ENCODE data around the gene LYZL1. TPM values are rescaled to one million over a fixed set of nuclear protein-coding genes. Genes with fewer than 3 reads are reported as not detected.
A peak's percentile ranks its signal among the peaks of the same experiment; 100 is the strongest.
"Not testable (repeated sequence)": the region's sequence is repeated elsewhere in the genome, so short reads cannot be mapped to it uniquely, and the experiment has no call there.

Gene LYZL1
- total and polyA plus RNA-seq, 4 experiments from 2014 or later = not detected

DNA sequence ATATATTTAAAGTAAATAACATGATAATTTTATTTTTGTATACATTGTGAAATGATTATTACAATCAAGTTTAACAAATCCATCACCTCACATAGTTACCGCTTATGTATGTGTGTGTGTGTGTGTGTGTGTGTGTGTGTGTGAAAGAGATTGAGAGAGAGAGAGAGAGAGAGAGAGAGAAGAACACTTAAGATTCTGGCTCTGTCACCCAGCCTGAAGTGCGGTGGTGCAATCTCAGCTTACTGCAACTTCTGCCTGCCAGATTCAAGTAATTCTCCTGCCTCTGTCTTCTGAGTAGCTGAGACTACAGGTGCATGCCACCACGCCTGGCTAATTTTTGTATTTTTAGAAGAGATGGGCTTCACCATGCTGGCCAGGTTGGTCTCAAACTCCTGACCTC lies 17.8 kb downstream of the LYZL1 start:
- DNase-seq = no peak
- POLR2A ChIA-PET (ENCODE audit: partially characterized antibody) = no interaction called here
- Mint-ChIP-seq H3K4me1 (peaks cover 0 to 5% (median 1%) of the 10 kb centered on the region in 4 donors), H3K36me3 (no peaks in the 10 kb centered on the region), H3K9me3 (peaks cover 0 to 9% (median 6%) of the 10 kb centered on the region in 8 donors), H3K4me3 (no peak overlapping the region), H3K27ac (no peak overlapping the region), H3K27me3 (peaks cover 24 to 25% of the 10 kb centered on the region in 2 donors)
- Histone ChIP-seq H3K4me1 (ENCODE audit: insufficient read depth, low read length) (no peaks in the 10 kb centered on the region), H3K9me3 (ENCODE audit: control insufficient read depth in 1 of 2, low read length in 2 of 2) (no peaks in the 10 kb centered on the region), H3K27ac (ENCODE audit: low read depth, low read length) (no peak overlapping the region), H3K27me3 (ENCODE audit: insufficient read depth, low read length) (no peaks in the 10 kb centered on the region), H3K36me3 (ENCODE audit: insufficient read depth, low read length) (no peaks in the 10 kb centered on the region), H3K4me3 (ENCODE audit: low read length in 2 of 2) (no peak overlapping the region)
- intact Hi-C loops (cut with micrococcal nuclease) = no loop called here
- CTCF ChIA-PET (ENCODE audit: partially characterized antibody) = interaction anchor here (0.7 to 2.1 kb wide), 2 partner anchors 643 to 1487 kb away, joined by 3 to 10 read pairs; no protein-coding TSS in a partner anchor

DNA sequence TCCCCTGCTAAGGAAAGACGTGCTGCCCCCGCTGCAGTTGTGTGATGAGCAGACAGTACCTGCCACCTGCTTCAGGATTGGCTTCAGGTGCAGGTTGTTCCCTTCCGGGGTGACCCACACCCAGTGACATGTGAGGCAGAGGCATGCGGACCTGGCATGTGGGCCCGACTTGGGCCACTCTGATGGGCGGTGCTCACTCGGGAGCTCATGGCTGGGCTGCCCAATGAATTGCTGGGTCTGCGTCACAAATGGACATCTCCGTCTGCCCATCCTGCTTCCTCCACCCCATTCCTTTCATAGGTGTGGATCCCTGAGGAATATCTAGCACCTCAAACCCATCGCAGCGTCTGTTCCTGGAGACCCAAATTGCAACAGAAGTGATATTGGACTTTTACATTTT lies 19.3 kb downstream of the LYZL1 start:
- H3K4me1 Mint-ChIP-seq; H3K9me3 ChIP-seq (ENCODE audit: control insufficient read depth in 1 of 2, low read length in 2 of 2); intact Hi-C loops (cut with micrococcal nuclease); DNase-seq; H3K36me3 Mint-ChIP-seq; H3K4me3 Mint-ChIP-seq; H3K36me3 ChIP-seq (ENCODE audit: insufficient read depth, low read length); CTCF ChIA-PET (ENCODE audit: partially characterized antibody); POLR2A ChIA-PET (ENCODE audit: partially characterized antibody); H3K9me3 Mint-ChIP-seq; H3K27ac Mint-ChIP-seq; H3K4me3 ChIP-seq (ENCODE audit: low read length in 2 of 2); H3K27me3 ChIP-seq (ENCODE audit: insufficient read depth, low read length); H3K27ac ChIP-seq (ENCODE audit: low read depth, low read length); H3K4me1 ChIP-seq (ENCODE audit: insufficient read depth, low read length): not testable (repeated sequence)
- H3K27me3 Mint-ChIP-seq = peaks cover 22 to 24% of the 10 kb centered on the region in 2 donors

DNA sequence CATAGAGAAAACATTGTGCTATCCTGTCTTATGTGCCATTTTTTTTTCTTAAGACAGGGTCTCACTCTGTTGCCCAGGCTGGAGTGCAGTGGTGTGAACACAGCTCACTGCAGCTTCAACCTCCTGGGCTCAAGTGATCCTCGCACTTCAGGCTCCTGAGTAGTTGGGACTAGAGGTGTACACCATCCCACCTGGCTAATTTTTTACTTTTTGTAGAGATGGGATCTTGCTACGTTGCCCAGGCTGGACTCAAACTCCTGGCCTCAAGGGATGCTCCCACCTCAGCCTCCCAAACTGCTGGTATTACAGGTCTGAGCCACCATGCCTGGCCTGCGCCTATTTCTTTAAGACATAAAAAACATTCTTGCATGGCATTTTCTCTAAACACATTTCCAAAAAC lies 20.6 kb downstream of the LYZL1 start:
- Mint-ChIP-seq H3K27me3 (peaks cover 17 to 20% of the 10 kb centered on the region in 2 donors), H3K27ac (no peak overlapping the region), H3K36me3 (no peaks in the 10 kb centered on the region), H3K4me3 (no peak overlapping the region), H3K9me3 (peaks cover 0 to 4% (median 0%) of the 10 kb centered on the region in 8 donors), H3K4me1 (peaks cover 0 to 4% (median 1%) of the 10 kb centered on the region in 4 donors)
- Histone ChIP-seq H3K27me3 (ENCODE audit: insufficient read depth, low read length) (no peaks in the 10 kb centered on the region), H3K27ac (ENCODE audit: low read depth, low read length) (no peak overlapping the region), H3K4me1 (ENCODE audit: insufficient read depth, low read length) (no peaks in the 10 kb centered on the region), H3K36me3 (ENCODE audit: insufficient read depth, low read length) (no peaks in the 10 kb centered on the region), H3K4me3 (ENCODE audit: low read length in 2 of 2) (no peak overlapping the region), H3K9me3 (ENCODE audit: control insufficient read depth in 1 of 2, low read length in 2 of 2) (no peaks in the 10 kb centered on the region)
- ChIA-PET POLR2A (ENCODE audit: partially characterized antibody) (no interaction called here), CTCF (ENCODE audit: partially characterized antibody) (no interaction called here)
- intact Hi-C loops (cut with micrococcal nuclease) = no loop called here
- DNase-seq = no peak

DNA sequence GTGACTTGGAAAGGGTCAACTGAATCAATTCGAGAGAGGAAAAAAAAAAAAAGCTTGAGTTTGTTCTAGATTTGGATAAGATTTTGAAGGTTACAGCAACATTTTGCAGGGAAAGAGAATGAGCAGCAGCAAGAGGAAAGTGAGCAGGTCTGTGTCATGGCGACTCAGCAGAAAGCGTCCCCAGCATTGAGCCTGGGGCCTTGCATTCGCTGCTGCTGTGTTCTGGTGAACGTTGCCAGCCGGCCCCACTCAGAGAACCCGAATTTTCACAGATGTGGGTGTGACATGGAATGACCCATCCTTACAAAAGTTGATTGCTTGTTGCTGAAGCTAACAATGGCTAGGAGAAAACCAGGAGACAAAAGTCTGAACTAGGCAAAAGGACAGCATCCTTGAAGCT lies 21.6 kb downstream of the LYZL1 start:
- H3K4me1 ChIP-seq (ENCODE audit: insufficient read depth, low read length); H3K9me3 ChIP-seq (ENCODE audit: control insufficient read depth in 1 of 2, low read length in 2 of 2); H3K9me3 Mint-ChIP-seq; H3K4me1 Mint-ChIP-seq; CTCF ChIA-PET (ENCODE audit: partially characterized antibody); H3K36me3 Mint-ChIP-seq; intact Hi-C loops (cut with micrococcal nuclease); H3K4me3 Mint-ChIP-seq; H3K27me3 ChIP-seq (ENCODE audit: insufficient read depth, low read length); H3K36me3 ChIP-seq (ENCODE audit: insufficient read depth, low read length); H3K4me3 ChIP-seq (ENCODE audit: low read length in 2 of 2); H3K27ac ChIP-seq (ENCODE audit: low read depth, low read length); POLR2A ChIA-PET (ENCODE audit: partially characterized antibody); DNase-seq; H3K27ac Mint-ChIP-seq: not testable (repeated sequence)
- peaks cover 13 to 17% of the 10 kb centered on the region in 2 donors for H3K27me3 Mint-ChIP-seq

DNA sequence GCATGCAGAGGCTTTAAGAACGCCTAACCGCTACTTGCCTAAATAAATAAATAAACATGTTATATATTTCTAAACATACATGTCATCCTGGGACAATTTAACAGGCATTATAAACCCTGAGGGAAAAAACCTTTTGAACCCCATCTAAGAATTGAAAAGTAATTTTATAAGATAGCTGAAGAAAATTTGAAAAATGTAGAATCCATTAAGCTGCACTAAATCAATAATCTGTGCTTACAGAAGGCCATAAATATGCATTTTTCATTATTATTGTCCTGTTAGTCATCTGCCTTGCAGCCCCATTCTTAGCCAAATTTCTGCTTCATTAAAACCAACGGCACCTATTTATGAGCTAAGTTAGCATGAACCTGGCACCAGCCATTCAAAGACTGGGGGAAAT lies 24.2 kb downstream of the LYZL1 start:
- H3K4me3 ChIP-seq (ENCODE audit: low read length in 2 of 2) = no peak overlapping the region
- POLR2A ChIA-PET (ENCODE audit: partially characterized antibody) = no interaction called here
- H3K27ac ChIP-seq (ENCODE audit: low read depth, low read length) = no peak overlapping the region
- CTCF ChIA-PET (ENCODE audit: partially characterized antibody) = no interaction called here
- no peaks in the 10 kb centered on the region for H3K36me3 Mint-ChIP-seq
- peaks cover 0 to under 1% (median 0%) of the 10 kb centered on the region in 4 donors for H3K4me1 Mint-ChIP-seq
- peaks cover 16 to 21% of the 10 kb centered on the region in 2 donors for H3K27me3 Mint-ChIP-seq
- intact Hi-C loops (cut with micrococcal nuclease) = no loop called here
- H3K27me3 ChIP-seq (ENCODE audit: insufficient read depth, low read length) = no peaks in the 10 kb centered on the region
- peaks cover 0 to 4% (median 0%) of the 10 kb centered on the region in 8 donors for H3K9me3 Mint-ChIP-seq
- no peak for DNase-seq
- H3K4me1 ChIP-seq (ENCODE audit: insufficient read depth, low read length) = no peaks in the 10 kb centered on the region
- H3K4me3 Mint-ChIP-seq = no peak overlapping the region
- H3K27ac Mint-ChIP-seq = no peak overlapping the region
- H3K36me3 ChIP-seq (ENCODE audit: insufficient read depth, low read length) = no peaks in the 10 kb centered on the region
- no peaks in the 10 kb centered on the region for H3K9me3 ChIP-seq (ENCODE audit: control insufficient read depth in 1 of 2, low read length in 2 of 2)

DNA sequence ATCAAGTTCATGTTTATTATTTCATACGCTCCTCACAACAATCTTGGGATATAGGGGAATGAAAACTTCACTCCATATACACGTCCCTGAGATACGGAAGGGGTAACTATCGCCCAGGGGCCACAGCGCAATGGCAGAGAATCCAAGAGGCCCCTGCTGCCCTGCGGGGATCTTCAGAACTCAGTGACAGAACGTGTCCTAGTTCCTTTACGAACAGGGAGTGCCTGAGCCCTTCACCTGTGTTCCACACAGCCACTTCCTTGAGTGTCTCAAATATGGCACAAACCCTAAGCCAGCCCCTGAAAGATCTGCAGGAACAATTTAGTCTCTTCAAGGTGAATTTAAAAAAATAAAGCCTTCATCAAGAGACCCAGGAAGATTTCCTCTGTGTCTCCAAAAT lies 25.9 kb downstream of the LYZL1 start:
- H3K36me3 ChIP-seq (ENCODE audit: insufficient read depth, low read length) = no peaks in the 10 kb centered on the region
- ChIA-PET POLR2A (ENCODE audit: partially characterized antibody) (no interaction called here), CTCF (ENCODE audit: partially characterized antibody) (no interaction called here)
- H3K4me1 ChIP-seq (ENCODE audit: insufficient read depth, low read length) = no peaks in the 10 kb centered on the region
- no peak overlapping the region for H3K4me3 ChIP-seq (ENCODE audit: low read length in 2 of 2)
- intact Hi-C loops (cut with micrococcal nuclease) = no loop called here
- Mint-ChIP-seq H3K4me1 (peaks cover 0 to 2% (median under 1%) of the 10 kb centered on the region in 4 donors), H3K36me3 (no peaks in the 10 kb centered on the region), H3K9me3 (peaks cover 0 to 4% (median 0%) of the 10 kb centered on the region in 8 donors), H3K27ac (no peak overlapping the region), H3K4me3 (no peak overlapping the region), H3K27me3 (peaks cover 20 to 30% of the 10 kb centered on the region in 2 donors)
- no peaks in the 10 kb centered on the region for H3K27me3 ChIP-seq (ENCODE audit: insufficient read depth, low read length)
- no peak for DNase-seq
- H3K9me3 ChIP-seq (ENCODE audit: control insufficient read depth in 1 of 2, low read length in 2 of 2) = no peaks in the 10 kb centered on the region
- no peak overlapping the region for H3K27ac ChIP-seq (ENCODE audit: low read depth, low read length)

DNA sequence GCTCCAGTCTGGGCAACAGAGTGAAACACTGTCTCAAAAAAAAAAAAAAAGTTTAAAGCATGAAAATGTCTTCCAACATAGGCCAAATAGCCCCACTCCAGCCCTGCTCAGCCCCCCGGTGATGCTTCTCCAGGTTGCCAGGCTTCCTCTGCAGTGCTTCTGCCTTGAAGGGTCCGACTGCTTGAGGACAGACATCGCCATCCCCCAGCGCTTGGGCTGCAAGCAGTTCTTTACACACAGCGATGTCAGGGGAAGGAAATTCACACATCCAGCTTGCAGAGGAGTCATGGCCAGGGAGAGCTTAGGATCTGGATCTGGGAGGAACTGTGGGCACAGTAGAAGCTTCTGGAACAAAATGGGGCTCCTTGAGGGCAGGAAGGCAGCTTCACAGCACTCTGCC lies 26.9 kb downstream of the LYZL1 start:
- Mint-ChIP-seq H3K9me3 (peaks cover 0 to 4% (median 0%) of the 10 kb centered on the region in 8 donors), H3K27me3 (peaks cover 26 to 28% of the 10 kb centered on the region in 2 donors), H3K4me3 (no peak overlapping the region), H3K4me1 (peaks cover 0 to 2% (median under 1%) of the 10 kb centered on the region in 4 donors), H3K36me3 (no peaks in the 10 kb centered on the region), H3K27ac (peak overlapping the region in 1 of 7 donors; percentile 35)
- no peaks in the 10 kb centered on the region for H3K9me3 ChIP-seq (ENCODE audit: control insufficient read depth in 1 of 2, low read length in 2 of 2)
- no peak for DNase-seq
- POLR2A ChIA-PET (ENCODE audit: partially characterized antibody) = no interaction called here
- no peaks in the 10 kb centered on the region for H3K36me3 ChIP-seq (ENCODE audit: insufficient read depth, low read length)
- CTCF ChIA-PET (ENCODE audit: partially characterized antibody) = no interaction called here
- intact Hi-C loops (cut with micrococcal nuclease) = no loop called here
- H3K4me1 ChIP-seq (ENCODE audit: insufficient read depth, low read length) = no peaks in the 10 kb centered on the region
- H3K27me3 ChIP-seq (ENCODE audit: insufficient read depth, low read length) = no peaks in the 10 kb centered on the region
- no peak overlapping the region for H3K27ac ChIP-seq (ENCODE audit: low read depth, low read length)
- no peak overlapping the region for H3K4me3 ChIP-seq (ENCODE audit: low read length in 2 of 2)

Measured in CD4-positive, alpha-beta memory T cell (primary cell).